ENCODE results near the gene TMC4.
A peak's percentile ranks its signal among the peaks of the same experiment; 100 is the strongest.

The TMC4 gene

DNA sequence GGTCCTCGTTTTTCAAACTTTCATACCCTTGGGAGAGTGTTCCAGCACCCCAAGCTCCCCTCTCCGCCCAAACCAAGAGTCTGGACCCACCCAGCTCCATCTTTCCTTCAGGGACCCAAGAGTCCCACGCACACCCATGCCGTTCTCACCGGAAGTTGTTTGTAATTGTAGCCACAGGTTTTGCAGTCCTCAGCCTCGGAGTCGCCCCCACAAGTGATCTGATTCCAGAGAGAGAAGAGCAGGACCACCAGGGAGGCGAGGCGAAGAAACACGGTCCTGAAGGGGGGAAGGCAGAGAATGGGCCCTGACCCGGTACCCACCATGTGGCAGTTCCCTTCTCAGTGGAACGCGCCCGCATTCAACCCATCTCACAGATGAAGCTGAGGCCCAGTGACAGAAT is 10.1 kb downstream of the TMC4 start:
- Histone ChIP-seq H3K4me1 (ENCODE audit: insufficient read depth, low read length) (peaks cover 18% of the 10 kb centered on the region), H3K27me3 (ENCODE audit: insufficient read depth, low read length) (no peaks in the 10 kb centered on the region), H3K36me3 (ENCODE audit: insufficient read depth, low read length) (peaks cover 4% of the 10 kb centered on the region), H2AFZ (ENCODE audit: low read depth, low read length) (no peak overlapping the region), H3K4me3 (ENCODE audit: low read length) (no peak overlapping the region), H3K9me3 (ENCODE audit: low read length) (peaks cover 13% of the 10 kb centered on the region)

DNA sequence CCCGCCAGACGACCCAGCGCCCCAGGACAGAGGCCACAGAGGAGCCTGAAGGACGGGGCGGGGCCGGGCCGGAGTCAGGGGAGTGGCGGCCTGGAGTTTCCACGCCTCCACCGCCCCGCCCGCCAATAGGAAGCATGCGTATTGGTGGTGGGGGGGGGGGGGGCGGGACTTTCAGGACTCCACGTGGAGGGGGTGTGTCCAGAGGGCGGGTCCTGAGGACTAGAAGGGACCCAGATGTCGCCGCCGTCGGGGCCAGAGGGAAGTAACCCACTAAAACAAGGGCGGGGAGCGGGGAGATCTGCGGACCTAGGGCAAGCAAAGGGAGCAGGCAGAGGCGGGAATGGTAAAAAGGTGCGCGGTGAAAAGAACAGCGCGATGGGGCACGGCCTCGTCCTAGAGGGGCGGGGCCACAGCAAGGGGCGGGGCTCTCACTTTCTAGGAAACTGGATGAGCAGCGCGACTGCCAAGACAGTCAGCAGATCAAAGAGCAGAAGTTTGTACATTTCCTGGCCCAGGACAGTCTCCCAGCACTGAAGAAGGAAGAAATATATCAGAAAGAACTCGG is 10.6 kb downstream of the TMC4 start:
- H3K27me3 ChIP-seq (ENCODE audit: insufficient read depth, low read length) = no peaks in the 10 kb centered on the region
- peaks cover 18% of the 10 kb centered on the region for H3K4me1 ChIP-seq (ENCODE audit: insufficient read depth, low read length)
- no peak overlapping the region for H3K4me3 ChIP-seq (ENCODE audit: low read length)
- H2AFZ ChIP-seq (ENCODE audit: low read depth, low read length) = no peak overlapping the region
- H3K36me3 ChIP-seq (ENCODE audit: insufficient read depth, low read length) = peaks cover 7% of the 10 kb centered on the region
- H3K9me3 ChIP-seq (ENCODE audit: low read length) = peaks cover 13% of the 10 kb centered on the region

DNA sequence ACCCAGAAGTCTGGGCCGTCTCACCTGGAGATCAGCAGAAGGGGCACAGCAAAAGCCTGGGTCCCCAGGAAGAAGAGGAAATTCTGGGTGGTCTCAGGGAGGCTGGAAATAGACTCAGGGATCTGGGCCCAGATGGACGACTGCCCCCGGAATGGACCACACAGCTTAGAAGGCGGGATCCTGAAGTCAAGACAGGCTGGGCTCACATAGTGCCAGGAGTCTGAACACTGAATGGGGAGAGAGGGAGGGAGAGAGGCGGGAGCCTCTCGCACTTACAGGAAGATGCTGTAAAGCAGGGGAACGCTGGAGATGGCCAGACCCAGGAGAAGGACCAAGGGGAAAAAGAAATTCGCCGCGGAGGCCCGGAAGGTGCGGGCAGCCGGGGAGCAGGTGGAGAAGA is 12.1 kb downstream of the TMC4 start:
- H3K36me3 ChIP-seq (ENCODE audit: insufficient read depth, low read length) = peaks cover 20% of the 10 kb centered on the region
- peaks cover 13% of the 10 kb centered on the region for H3K9me3 ChIP-seq (ENCODE audit: low read length)
- H3K27me3 ChIP-seq (ENCODE audit: insufficient read depth, low read length) = no peaks in the 10 kb centered on the region
- peaks cover 18% of the 10 kb centered on the region for H3K4me1 ChIP-seq (ENCODE audit: insufficient read depth, low read length)
- H3K4me3 ChIP-seq (ENCODE audit: low read length) = peak overlapping the region; percentile 69
- H2AFZ ChIP-seq (ENCODE audit: low read depth, low read length) = no peak overlapping the region

DNA sequence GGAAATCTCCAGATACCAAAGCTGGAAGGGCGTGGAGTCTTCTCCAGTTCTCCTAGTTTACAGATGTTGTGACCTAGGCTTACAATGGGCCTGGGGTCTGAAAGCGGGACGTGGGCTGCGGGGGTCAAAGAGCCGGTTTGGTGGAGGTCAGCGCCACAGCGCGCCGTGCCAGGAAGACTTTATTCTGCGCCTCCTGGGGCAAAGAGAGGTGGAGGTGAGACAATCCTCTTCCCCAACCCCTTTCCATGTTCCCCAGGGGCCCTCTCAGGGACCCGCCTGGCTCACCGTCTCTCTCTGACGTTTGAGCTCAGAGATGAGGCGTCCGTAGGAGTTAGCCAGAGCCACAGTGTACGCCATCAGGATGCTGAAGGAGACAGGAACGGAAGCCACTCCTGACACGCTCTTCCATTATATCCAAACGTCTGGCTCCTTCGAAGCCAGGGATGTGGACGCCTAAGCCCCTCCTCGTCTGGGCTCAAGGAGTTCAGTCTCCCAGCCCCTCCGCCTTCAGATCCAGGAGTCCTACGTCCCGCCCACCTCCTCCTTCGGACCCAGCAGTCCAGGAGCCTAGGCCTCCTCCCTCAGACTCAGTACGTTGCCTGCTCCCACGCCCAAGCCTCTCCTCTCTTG is 12.7 kb downstream of the TMC4 start:
- H3K4me1 ChIP-seq (ENCODE audit: insufficient read depth, low read length) = peaks cover 18% of the 10 kb centered on the region
- no peaks in the 10 kb centered on the region for H3K27me3 ChIP-seq (ENCODE audit: insufficient read depth, low read length)
- H3K4me3 ChIP-seq (ENCODE audit: low read length) = peak overlapping the region; percentile 69
- H2AFZ ChIP-seq (ENCODE audit: low read depth, low read length) = peak overlapping the region; percentile 44
- H3K36me3 ChIP-seq (ENCODE audit: insufficient read depth, low read length) = peaks cover 23% of the 10 kb centered on the region
- H3K9me3 ChIP-seq (ENCODE audit: low read length) = peaks cover 13% of the 10 kb centered on the region

DNA sequence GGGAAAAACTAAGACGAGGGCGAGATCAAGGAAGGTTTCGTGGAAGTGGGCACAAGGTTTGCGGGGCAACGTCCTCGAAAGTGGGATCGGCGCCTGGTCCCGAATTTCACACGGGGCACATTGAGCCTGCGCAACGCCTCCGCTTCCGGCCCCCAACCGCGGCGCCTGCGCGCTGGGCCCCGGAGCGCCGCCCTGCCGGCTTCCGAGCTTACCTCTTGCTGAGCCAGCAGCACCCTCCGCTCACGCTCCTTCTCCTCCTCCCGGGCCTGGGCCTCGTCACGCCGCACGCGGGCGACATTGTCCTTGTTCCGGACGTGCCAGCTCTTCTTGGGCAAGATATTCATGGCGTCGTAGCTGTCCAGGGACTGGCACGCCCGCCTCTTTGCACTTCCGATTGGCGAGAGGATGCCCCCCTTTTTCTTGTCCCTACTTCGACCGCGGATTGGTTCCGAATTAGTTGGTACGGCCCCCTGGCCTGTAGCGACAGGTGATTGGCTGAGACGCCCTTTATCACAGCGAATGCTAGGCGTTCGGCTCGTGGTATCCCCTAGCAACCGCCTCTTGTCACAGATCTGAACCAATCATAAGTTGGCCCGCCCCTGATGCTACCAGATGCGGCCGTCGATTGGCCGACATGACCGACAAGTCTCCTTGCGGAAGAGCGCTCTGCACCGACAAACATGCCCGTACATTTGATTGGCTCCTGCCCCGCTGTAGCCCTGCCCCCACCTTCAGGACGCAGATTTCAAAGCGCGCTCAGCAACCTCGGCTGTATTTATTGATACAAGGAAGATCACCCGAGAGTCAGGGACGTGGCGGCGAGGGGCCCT is 13.4 kb downstream of the TMC4 start, which contains the start of gene LENG1:
Gene LENG1 (minus strand): TSS at position 370 of the 830 bp plus-strand sequence. CDS start 26 bp downstream, at position 344.
- Histone ChIP-seq H3K4me3 (ENCODE audit: low read length) (peak within 1 kb of the TSS; percentile 90), H3K27me3 (ENCODE audit: insufficient read depth, low read length) (no peaks in the 10 kb centered on the region), H3K4me1 (ENCODE audit: insufficient read depth, low read length) (peaks cover 18% of the 10 kb centered on the region), H3K9me3 (ENCODE audit: low read length) (peaks cover 8% of the 10 kb centered on the region), H3K36me3 (ENCODE audit: insufficient read depth, low read length) (peaks cover 30% of the 10 kb centered on the region), H2AFZ (ENCODE audit: low read depth, low read length) (peak within 1 kb of the TSS; percentile 44)

DNA sequence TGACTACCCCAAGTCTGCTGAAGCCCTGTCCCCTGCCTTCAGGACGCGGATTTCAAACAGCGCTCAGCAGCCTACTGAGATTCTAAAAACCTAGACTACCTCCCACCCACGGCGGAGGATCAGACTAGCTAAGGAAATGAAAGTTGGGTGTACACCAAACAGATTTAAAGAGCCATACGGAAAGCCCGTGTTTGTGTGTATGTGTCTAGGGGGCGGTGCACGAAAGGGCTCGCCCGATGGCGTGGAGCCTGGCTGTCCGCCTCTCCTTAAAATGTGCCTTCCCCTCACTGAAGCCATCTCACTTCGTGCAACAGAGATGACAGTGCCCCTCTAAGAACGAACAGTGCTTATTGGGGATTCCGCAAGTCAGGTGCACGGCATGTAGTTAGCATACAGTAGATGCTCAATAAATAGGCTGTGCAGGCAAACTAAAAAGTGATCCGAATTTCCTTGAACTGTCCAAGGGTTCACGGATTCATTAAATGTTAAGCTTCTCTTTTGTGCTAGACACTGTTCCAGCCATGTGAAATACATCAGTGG is 14.1 kb downstream of the TMC4 start:
- Histone ChIP-seq H3K27me3 (ENCODE audit: insufficient read depth, low read length) (no peaks in the 10 kb centered on the region), H2AFZ (ENCODE audit: low read depth, low read length) (peak overlapping the region; percentile 42), H3K9me3 (ENCODE audit: low read length) (peaks cover 4% of the 10 kb centered on the region), H3K36me3 (ENCODE audit: insufficient read depth, low read length) (peaks cover 37% of the 10 kb centered on the region), H3K4me3 (ENCODE audit: low read length) (peak overlapping the region; percentile 90), H3K4me1 (ENCODE audit: insufficient read depth, low read length) (peaks cover 18% of the 10 kb centered on the region)

DNA sequence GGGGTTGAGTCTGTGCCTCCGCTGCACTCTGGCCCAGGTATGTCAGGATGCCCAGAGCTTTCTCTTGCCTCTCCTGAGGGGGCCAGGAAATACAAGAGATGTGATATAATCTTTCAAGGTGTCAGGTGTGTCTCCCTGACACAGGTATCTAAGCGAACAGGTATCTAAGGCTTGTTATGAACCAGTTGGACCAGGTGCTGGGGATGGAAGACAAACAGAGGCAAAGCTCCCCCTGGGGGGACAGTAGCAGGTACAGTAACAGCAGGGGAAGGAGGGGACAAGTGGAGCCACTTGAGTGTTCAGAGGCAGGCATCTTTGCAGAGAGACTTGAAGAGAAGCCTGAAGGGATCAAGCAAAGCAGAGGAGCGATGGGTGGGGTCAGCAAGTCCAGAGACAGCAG is 16.0 kb downstream of the TMC4 start:
- no peaks in the 10 kb centered on the region for H3K9me3 ChIP-seq (ENCODE audit: low read length)
- no peak overlapping the region for H3K4me3 ChIP-seq (ENCODE audit: low read length)
- H3K4me1 ChIP-seq (ENCODE audit: insufficient read depth, low read length) = peaks cover 18% of the 10 kb centered on the region
- H3K36me3 ChIP-seq (ENCODE audit: insufficient read depth, low read length) = peaks cover 55% of the 10 kb centered on the region
- no peaks in the 10 kb centered on the region for H3K27me3 ChIP-seq (ENCODE audit: insufficient read depth, low read length)
- no peak overlapping the region for H2AFZ ChIP-seq (ENCODE audit: low read depth, low read length)

DNA sequence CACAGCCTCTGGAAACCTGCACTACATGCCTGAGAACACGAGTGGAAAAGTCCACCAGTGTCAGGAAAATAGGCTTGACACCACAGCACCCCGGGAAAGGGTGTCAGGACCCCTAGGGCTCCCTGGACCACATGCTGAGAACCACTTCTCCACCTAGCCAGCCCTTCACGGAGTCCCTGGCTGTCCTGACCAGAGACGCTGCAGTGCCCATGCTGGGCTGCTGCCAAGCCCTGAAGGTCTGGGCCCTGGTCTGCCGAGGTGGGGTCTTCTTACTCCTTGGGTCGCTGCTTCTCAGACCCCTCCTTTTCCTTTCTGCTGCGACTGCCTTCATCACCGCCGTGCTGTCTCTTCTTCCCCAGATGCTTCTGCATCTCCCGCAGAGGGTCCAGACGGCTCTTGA is 16.5 kb downstream of the TMC4 start:
- H2AFZ ChIP-seq (ENCODE audit: low read depth, low read length) = no peak overlapping the region
- no peaks in the 10 kb centered on the region for H3K27me3 ChIP-seq (ENCODE audit: insufficient read depth, low read length)
- no peak overlapping the region for H3K4me3 ChIP-seq (ENCODE audit: low read length)
- no peaks in the 10 kb centered on the region for H3K9me3 ChIP-seq (ENCODE audit: low read length)
- H3K36me3 ChIP-seq (ENCODE audit: insufficient read depth, low read length) = peaks cover 59% of the 10 kb centered on the region
- peaks cover 18% of the 10 kb centered on the region for H3K4me1 ChIP-seq (ENCODE audit: insufficient read depth, low read length)

DNA sequence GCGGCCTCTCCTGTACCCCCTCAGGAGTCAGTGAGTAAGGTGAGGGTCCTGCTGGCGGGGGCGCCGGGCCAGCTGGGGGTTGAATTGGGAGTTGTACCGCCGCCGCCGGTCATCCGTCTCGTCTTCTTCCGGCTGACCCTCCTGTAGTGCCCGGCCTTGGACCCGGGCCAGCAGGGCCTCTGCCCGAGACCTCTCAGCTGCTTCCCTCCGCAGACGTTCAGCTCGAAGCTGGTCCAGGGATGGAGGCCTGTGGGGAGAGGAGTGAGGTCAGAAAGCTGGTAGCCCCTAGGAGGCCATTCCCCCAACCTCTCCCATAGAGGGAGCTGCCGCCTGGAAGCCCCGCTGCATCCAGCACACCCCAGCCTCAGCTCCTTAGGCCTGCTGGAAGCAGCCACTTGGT is 17.3 kb downstream of the TMC4 start:
- Histone ChIP-seq H3K4me3 (ENCODE audit: low read length) (no peak overlapping the region), H3K9me3 (ENCODE audit: low read length) (no peaks in the 10 kb centered on the region), H3K27me3 (ENCODE audit: insufficient read depth, low read length) (no peaks in the 10 kb centered on the region), H3K4me1 (ENCODE audit: insufficient read depth, low read length) (peaks cover 13% of the 10 kb centered on the region), H3K36me3 (ENCODE audit: insufficient read depth, low read length) (peaks cover 64% of the 10 kb centered on the region), H2AFZ (ENCODE audit: low read depth, low read length) (no peak overlapping the region)

DNA sequence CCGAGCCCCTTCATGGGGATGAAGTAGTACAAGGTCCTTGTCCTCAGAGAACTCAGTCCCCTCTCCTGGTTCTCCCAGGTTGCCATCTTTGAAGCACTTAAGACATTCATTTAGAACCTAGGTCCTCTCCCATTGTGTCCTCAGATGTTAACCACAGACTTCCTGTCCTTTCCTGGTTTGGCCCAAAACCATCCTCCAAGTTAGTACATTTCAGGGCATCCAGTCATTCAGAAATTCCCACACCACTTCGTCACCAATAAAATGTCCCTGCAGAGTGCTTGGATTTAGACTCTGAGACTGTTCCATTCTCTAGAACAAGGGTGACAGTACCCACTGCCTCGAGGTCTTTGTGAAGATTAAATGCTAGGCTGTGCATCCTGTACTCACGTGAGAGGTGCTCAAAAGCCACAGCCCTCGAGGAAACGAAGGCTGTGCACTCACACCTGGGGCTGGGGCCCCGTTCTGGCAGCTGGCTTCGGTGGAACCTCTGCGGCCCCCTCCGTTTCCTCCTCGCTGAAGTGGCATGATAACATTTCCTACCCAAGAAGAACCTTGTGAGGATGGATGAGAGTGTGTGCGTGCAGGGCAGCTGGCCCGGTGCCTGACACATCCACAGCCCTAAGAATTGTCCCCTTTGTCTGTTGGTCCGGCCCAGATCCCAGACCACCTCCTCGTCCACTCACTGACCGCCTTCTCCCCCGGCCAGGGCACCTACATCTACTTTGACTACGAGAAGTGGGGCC is 18.2 kb downstream of the TMC4 start:
- no peaks in the 10 kb centered on the region for H3K27me3 ChIP-seq (ENCODE audit: insufficient read depth, low read length)
- no peaks in the 10 kb centered on the region for H3K9me3 ChIP-seq (ENCODE audit: low read length)
- peaks cover 71% of the 10 kb centered on the region for H3K36me3 ChIP-seq (ENCODE audit: insufficient read depth, low read length)
- no peak overlapping the region for H2AFZ ChIP-seq (ENCODE audit: low read depth, low read length)
- no peak overlapping the region for H3K4me3 ChIP-seq (ENCODE audit: low read length)
- H3K4me1 ChIP-seq (ENCODE audit: insufficient read depth, low read length) = peaks cover 10% of the 10 kb centered on the region

DNA sequence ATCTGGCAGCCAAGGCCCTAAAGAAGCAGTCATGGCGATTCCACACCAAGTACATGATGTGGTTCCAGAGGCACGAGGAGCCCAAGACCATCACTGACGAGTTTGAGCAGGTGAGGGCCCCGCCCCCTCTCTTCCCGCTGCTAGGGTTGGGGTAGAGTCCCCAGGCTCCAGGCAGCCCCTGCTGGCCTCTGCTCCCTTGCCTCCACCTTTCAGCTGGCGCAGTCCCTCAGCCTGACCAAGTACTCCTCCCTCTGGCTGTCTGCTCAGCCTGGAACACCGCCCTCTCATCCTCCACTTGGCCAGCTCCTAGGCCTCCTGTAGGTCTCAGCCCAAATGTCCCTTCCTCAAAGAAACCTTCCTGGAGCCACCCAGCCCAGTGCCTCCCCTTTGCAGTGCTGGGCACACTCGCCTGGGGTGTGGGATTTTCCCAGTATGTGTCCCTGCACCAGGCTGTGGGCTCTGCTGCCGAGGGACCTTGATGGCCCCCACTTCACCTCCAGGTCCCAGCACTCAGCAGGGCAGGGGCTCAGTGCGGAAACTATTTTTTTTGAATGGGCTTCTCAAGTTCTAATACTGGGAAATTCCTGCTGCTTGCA is 19.1 kb downstream of the TMC4 start:
- no peak overlapping the region for H2AFZ ChIP-seq (ENCODE audit: low read depth, low read length)
- H3K36me3 ChIP-seq (ENCODE audit: insufficient read depth, low read length) = peaks cover 80% of the 10 kb centered on the region
- H3K9me3 ChIP-seq (ENCODE audit: low read length) = no peaks in the 10 kb centered on the region
- peaks cover 6% of the 10 kb centered on the region for H3K4me1 ChIP-seq (ENCODE audit: insufficient read depth, low read length)
- H3K27me3 ChIP-seq (ENCODE audit: insufficient read depth, low read length) = no peaks in the 10 kb centered on the region
- no peak overlapping the region for H3K4me3 ChIP-seq (ENCODE audit: low read length)

DNA sequence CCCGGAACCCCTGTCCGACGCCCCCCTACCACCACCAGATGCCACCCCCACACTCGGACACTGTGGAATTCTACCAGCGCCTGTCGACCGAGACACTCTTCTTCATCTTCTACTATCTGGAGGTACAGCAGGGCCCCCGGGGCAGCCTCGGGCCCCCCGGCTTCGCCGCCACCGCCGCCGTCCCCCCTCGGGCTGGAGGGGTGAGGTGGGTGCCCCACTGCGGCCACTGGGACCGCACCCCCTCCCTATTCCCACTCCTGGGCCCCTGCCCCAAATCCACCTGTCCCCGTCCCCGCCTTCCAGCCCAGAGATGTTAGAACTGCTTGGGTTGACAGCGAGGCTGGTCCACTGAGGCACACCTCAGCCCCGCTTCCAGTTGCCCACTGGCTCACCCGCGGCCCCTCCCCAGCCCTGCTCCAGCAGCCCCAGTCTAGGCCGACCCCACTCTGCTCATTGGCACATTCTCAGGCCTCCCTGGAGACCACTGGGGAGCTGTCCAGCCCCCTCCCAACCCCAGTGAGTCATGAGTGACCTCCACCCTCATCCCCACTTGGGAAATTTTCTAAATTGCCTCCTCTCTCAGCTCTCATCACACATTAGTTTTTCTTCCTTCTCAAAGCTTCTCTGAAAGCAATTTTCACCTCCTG is 20.0 kb downstream of the TMC4 start:
- H3K4me3 ChIP-seq (ENCODE audit: low read length) = no peak overlapping the region
- no peaks in the 10 kb centered on the region for H3K27me3 ChIP-seq (ENCODE audit: insufficient read depth, low read length)
- H2AFZ ChIP-seq (ENCODE audit: low read depth, low read length) = no peak overlapping the region
- no peaks in the 10 kb centered on the region for H3K4me1 ChIP-seq (ENCODE audit: insufficient read depth, low read length)
- peaks cover 82% of the 10 kb centered on the region for H3K36me3 ChIP-seq (ENCODE audit: insufficient read depth, low read length)
- no peaks in the 10 kb centered on the region for H3K9me3 ChIP-seq (ENCODE audit: low read length)
